ENCODE measurements around the gene LKAAEAR1. TPM values are rescaled to one million over a fixed set of nuclear protein-coding genes. Genes with fewer than 3 reads are reported as not detected.
A peak's percentile ranks its signal among the peaks of the same experiment; 100 is the strongest.

The LKAAEAR1 gene
- total and polyA plus RNA-seq, 2 of the 13 experiments (the other 11 are each of a cell fraction or from before 2014, with no cell fraction given), result not detected

GRCh38 chr20:64056889-64057627 lies 27.1 kb downstream of the LKAAEAR1 start (continued):
- TF ChIP-seq ZNF777 (CRISPR knock-in tag; IDR thresholded peaks at IDR 0.05), result no peak; the same call in 1 of the 2 replicates
- peak; percentile 95 for TF ChIP-seq ZNF576 (CRISPR knock-in tag; IDR thresholded peaks at IDR 0.05)
- no peak for TF ChIP-seq MIXL1 (CRISPR knock-in tag; IDR thresholded peaks at IDR 0.05)
- 0 out of 2 replicates have a peak, but pooled peaks have one; percentile 13 for TF ChIP-seq NFAT5 (CRISPR knock-in tag; IDR thresholded peaks at IDR 0.05)
- 0 out of 2 replicates have a peak, but pooled peaks have one; percentile 4 for TF ChIP-seq MAF1 (CRISPR knock-in tag; IDR thresholded peaks at IDR 0.05; ENCODE audit: borderline replicate concordance)
- TF ChIP-seq CENPT (CRISPR knock-in tag; IDR thresholded peaks at IDR 0.05; ENCODE audit: low read depth), result no peak; the same call in 1 of the 2 replicates
- TF ChIP-seq GMEB2 (CRISPR knock-in tag; IDR thresholded peaks at IDR 0.05; ENCODE audit: low read depth), result no peak
- TF ChIP-seq PCBP2 (optimal IDR thresholded peaks at IDR 0.05; ENCODE audit: low read depth, low read length, poor library complexity, severe bottlenecking), result no peak
- TF ChIP-seq RBM22 (optimal IDR thresholded peaks at IDR 0.05; ENCODE audit: low read length), result no peak
- no peak; the same call in 1 of the 2 replicates for TF ChIP-seq ZBTB7A (CRISPR knock-in tag; IDR thresholded peaks at IDR 0.05)
- no peak for TF ChIP-seq KAT2B (IDR thresholded peaks at IDR 0.05; ENCODE audit: borderline replicate concordance, low read depth, low read length)
- TF ChIP-seq KAT8 (CRISPR knock-in tag; IDR thresholded peaks at IDR 0.05), result no peak
- TF ChIP-seq NCOA2 (CRISPR knock-in tag; IDR thresholded peaks at IDR 0.05), result no peak
- no peak for TF ChIP-seq CBX2 (IDR thresholded peaks at IDR 0.05; ENCODE audit: low read depth, low read length)
- no peak for TF ChIP-seq CBX2 (CRISPR knock-in tag; IDR thresholded peaks at IDR 0.05; ENCODE audit: low read depth)
- TF ChIP-seq YEATS2 (CRISPR knock-in tag; IDR thresholded peaks at IDR 0.05; ENCODE audit: borderline replicate concordance), result peak; percentile 35; the same call in 1 of the 2 replicates
- 0 out of 2 replicates have a peak, but pooled peaks have one; percentile 19 for TF ChIP-seq ZNF546 (CRISPR knock-in tag; conservative IDR thresholded peaks at IDR 0.05)
- peak; percentile 87 for TF ChIP-seq DZIP1 (CRISPR knock-in tag; IDR thresholded peaks at IDR 0.05)
- TF ChIP-seq ZNF772 (CRISPR knock-in tag; IDR thresholded peaks at IDR 0.05), result peak; percentile 42; the same call in 1 of the 2 replicates

Data from HepG2 (cell line).